T47D (cell line): ENCODE results near the gene ORC4.
"Not testable (repeated sequence)": the region's sequence is repeated elsewhere in the genome, so short reads cannot be mapped to it uniquely, and the experiment has no call there.

Source experiments
- DNase-seq, 2 experiments: peaks; one replicate each; pipeline versions ENCODE4 v3.0.0 to v3.0.0-alpha.2; 2011 to 2012; ENCODE audit warnings: low read depth in 1 of 2, low spot score in 1 of 2
- JUND ChIP-seq: IDR thresholded peaks from 2 replicates; pipeline ENCODE4 v1.6.1; 2012; ENCODE audit warnings: low read depth
- in situ Hi-C: cut with HindIII; loops from 2 replicates; pipeline ENCODE4 v1.10.0; 2016; ENCODE audit warnings: low sequenced_read_pairs, low pct_unique_long_range_greater_than_20kb

ORC4 gene

GRCh38 chr2:148006249-148007007 is 14.1 kb downstream of the ORC4 start:
- in situ Hi-C loops, result no loop called here
- no peak for TF ChIP-seq JUND
- DNase-seq, result no peak

DNA sequence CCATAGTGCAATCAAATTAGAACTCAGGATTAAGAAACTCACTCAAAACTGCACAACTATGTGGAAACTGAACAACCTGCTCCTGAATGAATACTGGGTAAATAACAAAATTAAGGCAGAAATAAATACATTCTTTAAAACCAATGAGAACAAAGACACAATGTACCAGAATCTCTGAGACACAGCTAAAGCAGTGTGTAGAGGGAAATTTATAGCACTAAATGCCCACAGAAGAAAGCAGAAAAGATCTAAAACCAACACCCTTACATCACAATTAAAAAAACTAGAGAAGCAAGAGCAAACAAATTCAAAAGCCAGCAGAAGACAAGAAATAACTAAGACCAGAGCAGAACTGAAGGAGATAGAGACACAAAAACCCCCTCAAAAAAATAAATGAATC is 18.1 kb downstream of the ORC4 start:
- in situ Hi-C loops, DNase-seq: not testable (repeated sequence)

- no peak for DNase-seq
- TF ChIP-seq JUND, result no peak
- in situ Hi-C loops, result no loop called here
These were observed 20.4 kb downstream of the ORC4 start for GRCh38 chr2:148000095-148000494.

DNA sequence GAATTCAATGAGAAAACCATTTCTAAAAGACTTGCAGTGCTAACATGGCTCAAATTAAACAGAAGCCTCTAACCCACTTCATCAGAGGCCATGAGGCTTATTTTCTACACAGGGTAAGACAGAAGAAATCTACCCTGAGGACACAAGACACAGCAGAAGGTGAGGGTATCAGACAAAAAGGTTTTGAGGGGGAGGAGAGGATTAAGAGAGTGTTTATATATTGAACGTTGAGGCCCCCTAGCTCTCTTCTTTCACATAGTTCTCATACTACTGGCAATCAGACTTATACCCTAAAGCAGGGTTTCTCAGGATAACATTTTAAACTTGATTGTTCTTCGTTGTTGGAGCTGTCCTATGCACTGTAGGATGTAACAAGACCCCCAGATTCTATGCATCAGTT is 21.4 kb downstream of the ORC4 start:
- in situ Hi-C loops, result no loop called here
- no peak for DNase-seq
- TF ChIP-seq JUND, result no peak

DNA sequence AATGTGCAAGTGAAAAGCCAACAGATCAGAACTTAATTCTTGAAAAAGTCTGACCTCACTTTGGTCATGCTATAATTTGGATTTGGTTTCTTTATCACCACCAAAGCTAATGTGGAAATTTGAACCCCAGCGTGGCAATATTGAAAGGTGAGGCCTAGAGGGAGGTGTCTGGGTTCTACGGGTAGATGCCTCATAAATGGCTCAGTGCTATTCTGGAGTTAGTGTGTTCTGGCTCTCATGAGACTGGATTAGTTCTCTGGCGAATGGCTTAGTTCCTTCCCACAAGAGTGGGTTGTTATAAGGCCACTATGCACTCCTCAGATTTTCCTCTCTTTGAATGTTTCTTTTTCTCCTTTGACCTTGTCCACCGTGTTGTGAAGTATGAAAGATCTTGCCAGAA is 22.3 kb downstream of the ORC4 start:
- DNase-seq, result no peak
- TF ChIP-seq JUND, result no peak
- in situ Hi-C loops, result no loop called here

GRCh38 chr2:147996828-147997227 is 23.7 kb downstream of the ORC4 start:
- no peak for TF ChIP-seq JUND
- in situ Hi-C loops, result no loop called here
- no peak for DNase-seq

DNA sequence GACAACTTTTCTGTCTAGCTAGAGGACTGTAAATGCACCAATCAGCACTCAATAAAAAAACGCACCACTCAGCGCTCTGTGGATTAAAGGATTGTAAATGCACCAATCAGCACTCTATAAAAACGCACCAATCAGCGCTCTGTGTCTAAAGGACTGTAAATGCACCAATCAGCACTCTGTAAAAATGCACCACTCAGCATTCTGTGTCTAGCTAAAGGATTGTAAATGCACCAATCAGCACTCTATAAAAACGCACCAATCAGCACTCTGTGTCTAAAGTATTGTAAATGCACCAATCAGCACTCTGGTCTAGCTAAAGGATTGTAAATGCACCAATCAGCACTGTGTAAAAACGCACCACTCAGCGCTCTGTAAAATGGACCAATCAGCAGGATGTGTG is 25.6 kb downstream of the ORC4 start:
- DNase-seq, in situ Hi-C loops: not testable (repeated sequence)

DNA sequence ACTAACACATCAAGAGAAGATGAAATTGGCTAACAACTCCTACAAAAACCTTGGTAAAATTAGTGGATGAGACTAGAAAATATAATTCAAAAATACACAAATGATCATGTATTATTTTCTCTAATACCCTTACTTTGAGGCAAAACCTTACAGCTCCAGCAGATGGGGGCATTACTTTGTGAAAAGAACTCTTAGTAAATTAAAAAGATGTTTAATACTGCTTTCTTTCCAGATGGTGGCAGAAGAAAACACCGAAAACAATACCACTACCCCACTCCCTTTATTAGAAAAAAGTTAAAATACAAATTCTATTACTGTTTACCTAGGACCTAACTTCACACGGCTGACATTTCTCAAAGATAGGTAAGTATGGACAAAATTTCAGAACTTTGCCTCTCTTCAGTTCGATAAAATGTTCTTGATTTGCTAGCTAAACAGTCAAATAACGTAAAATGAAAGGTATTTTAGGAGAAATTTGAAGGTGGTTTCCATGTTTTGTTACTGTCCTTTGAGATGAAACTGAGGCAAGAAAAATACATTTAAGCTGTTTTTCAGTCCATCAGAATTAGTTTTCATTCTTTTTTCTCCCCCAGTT is 30.6 kb downstream of the ORC4 start:
- in situ Hi-C loops, result no loop called here
- TF ChIP-seq JUND, result no peak
- DNase-seq, result peak; percentile 2 to 44

DNA sequence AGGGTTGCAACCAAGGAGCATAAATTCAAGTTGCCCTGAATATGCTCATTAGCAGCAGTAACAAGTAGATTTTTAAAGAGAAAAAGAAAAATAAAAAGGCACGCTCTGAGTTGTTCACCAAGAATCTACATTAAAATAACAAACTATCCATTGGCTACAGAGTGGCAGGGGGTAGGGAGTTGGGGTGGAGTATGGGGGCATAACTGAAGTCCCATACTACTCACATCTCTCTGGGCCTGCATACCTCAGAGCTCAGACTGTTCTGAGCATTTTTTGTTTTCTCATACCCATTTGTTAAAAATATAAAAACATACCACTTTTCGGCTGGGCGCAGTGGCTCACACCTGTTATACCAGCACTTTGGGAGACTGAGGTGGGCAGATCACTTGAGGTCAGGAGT is 31.4 kb downstream of the ORC4 start:
- DNase-seq, result no peak
- no peak for TF ChIP-seq JUND
- in situ Hi-C loops, result no loop called here

GRCh38 chr2:147980940-147981528 is 39.5 kb downstream of the ORC4 start:
- in situ Hi-C loops, result no loop called here
- no peak for DNase-seq
- TF ChIP-seq JUND, result no peak

- DNase-seq, result no peak
- no peak for TF ChIP-seq JUND
- in situ Hi-C loops, result no loop called here
These were observed 42.9 kb downstream of the ORC4 start for GRCh38 chr2:147977679-147978078.

GRCh38 chr2:147976102-147976501 is 44.4 kb downstream of the ORC4 start:
- in situ Hi-C loops, result no loop called here
- no peak for DNase-seq
- TF ChIP-seq JUND, result no peak

- TF ChIP-seq JUND, result no peak
- in situ Hi-C loops, result no loop called here
- DNase-seq, result no peak
These were observed 52.0 kb downstream of the ORC4 start for GRCh38 chr2:147968571-147968970.

- no peak for TF ChIP-seq JUND
- no peak for DNase-seq
- in situ Hi-C loops, result no loop called here
These were observed 68.4 kb downstream of the ORC4 start for GRCh38 chr2:147952118-147952517.
